IMR-90 (cell line): ENCODE measurements around the gene TMED6.
"Not testable (repeated sequence)": the region's sequence is repeated elsewhere in the genome, so short reads cannot be mapped to it uniquely, and the experiment has no call there.

Experiments
- CTCF ChIP-seq: conservative IDR thresholded peaks from 2 replicates; pipeline ENCODE4 v1.5.1; 2012; ENCODE audit warnings: mild to moderate bottlenecking, low read depth, low read length, improper control_type of control experiment
- MXI1 ChIP-seq: IDR thresholded peaks from 2 replicates; pipeline ENCODE4 v1.6.1; 2012; ENCODE audit warnings: low read depth, mild to moderate bottlenecking, low read length, moderate library complexity, borderline replicate concordance
- NFE2L2 ChIP-seq: fragments of 150-350 bp; IDR thresholded peaks from 2 replicates; pipeline ENCODE4 v1.6.1; 2016; ENCODE audit warnings: low read depth, mild to moderate bottlenecking, low read length
- POLR2A ChIP-seq: IDR thresholded peaks from 2 replicates; pipeline ENCODE4 v1.6.1; 2012; ENCODE audit warnings: mild to moderate bottlenecking, low read depth, low read length
- RAD21 ChIP-seq: IDR thresholded peaks from 2 replicates; pipeline ENCODE4 v1.6.1; 2012; ENCODE audit warnings: low read length, improper control_type of control experiment
- RFX5 ChIP-seq: IDR thresholded peaks from 2 replicates; pipeline ENCODE4 v1.8.0; 2012; ENCODE audit warnings: low read depth, mild to moderate bottlenecking, low read length, moderate library complexity
- TF ChIP-seq, protein P1 (sequence below): fragments of 150-350 bp; IDR thresholded peaks from 2 replicates; pipeline ENCODE4 v1.6.1; 2016; ENCODE audit warnings: low read depth, mild to moderate bottlenecking, low read length, moderate library complexity, borderline replicate concordance

DNA sequence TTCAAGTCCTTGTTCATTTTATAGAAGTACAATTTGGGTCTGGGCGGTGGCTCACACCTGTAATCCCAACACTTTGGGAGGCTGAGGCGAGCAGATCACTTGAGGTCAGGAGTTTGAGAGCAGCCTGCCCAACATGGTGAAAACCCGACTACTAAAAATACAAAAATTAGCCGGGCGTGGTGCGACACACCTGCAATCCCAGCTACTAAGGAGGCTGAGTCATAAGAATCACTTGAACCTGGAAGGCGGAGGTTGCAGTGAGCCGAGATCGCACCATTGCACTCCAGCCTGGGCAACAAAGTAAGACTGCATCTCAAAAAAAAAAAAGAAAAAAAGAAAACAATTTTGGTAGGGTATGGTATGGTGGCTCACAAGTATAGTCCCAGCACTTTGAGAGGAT is 8.5 kb upstream of the TMED6 start:
- TF ChIP-seq CTCF, NFE2L2, MXI1, POLR2A, RAD21, RFX5: not testable (repeated sequence)
- TF ChIP-seq, protein P1, sequence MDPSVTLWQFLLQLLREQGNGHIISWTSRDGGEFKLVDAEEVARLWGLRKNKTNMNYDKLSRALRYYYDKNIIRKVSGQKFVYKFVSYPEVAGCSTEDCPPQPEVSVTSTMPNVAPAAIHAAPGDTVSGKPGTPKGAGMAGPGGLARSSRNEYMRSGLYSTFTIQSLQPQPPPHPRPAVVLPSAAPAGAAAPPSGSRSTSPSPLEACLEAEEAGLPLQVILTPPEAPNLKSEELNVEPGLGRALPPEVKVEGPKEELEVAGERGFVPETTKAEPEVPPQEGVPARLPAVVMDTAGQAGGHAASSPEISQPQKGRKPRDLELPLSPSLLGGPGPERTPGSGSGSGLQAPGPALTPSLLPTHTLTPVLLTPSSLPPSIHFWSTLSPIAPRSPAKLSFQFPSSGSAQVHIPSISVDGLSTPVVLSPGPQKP, result not testable (repeated sequence)
